ENCODE results near the gene ITPRID2.

- TF ChIP-seq CTCF (conservative IDR thresholded peaks at IDR 0.05) (no peak), EZH2 (IDR thresholded peaks at IDR 0.05; ENCODE audit: low read depth) (no peak)
Observed at GRCh38 chr2:181887045-181887444, 4.5 kb upstream of the ITPRID2 start.

Data from PC-9 (cell line).